K562 (cell line): ENCODE measurements around the gene YIF1A. TPM values are rescaled to one million over a fixed set of nuclear protein-coding genes. Genes with fewer than 3 reads are reported as not detected.

Experiments used
- ASH1L ChIP-seq: fragments of 450-650 bp; IDR thresholded peaks from 2 replicates; pipeline ENCODE4 v1.6.1; 2018; ENCODE audit warnings: borderline replicate concordance, mild to moderate bottlenecking, low read depth; ENCODE audit not compliant: partially characterized antibody
- CREM ChIP-seq: IDR thresholded peaks from 2 replicates; pipeline ENCODE4 v1.6.1; 2014; ENCODE audit warnings: antibody characterized with exemption, low read depth
- DNMT1 ChIP-seq: fragments of 450-650 bp; IDR thresholded peaks from 2 replicates; pipeline ENCODE4 v1.6.1; 2016; ENCODE audit warnings: antibody characterized with exemption, mild to moderate bottlenecking
- FOS ChIP-seq: IDR thresholded peaks from 3 replicates; pipeline ENCODE4 v1.6.1; 2011; ENCODE audit not compliant: insufficient read length; ENCODE audit errors: extremely low read depth
- FOXA1 ChIP-seq: fragments of 450-650 bp; IDR thresholded peaks from 2 replicates; pipeline ENCODE4 v1.6.1; 2016; ENCODE audit warnings: mild to moderate bottlenecking, borderline replicate concordance
- FOXJ3 ChIP-seq: sonication (generic); formaldehyde crosslinking; IDR thresholded peaks from 2 replicates; pipeline ENCODE4 v1.4.0; 2020; ENCODE audit warnings: mild to moderate bottlenecking, missing genetic modification reagents
- FOXP4 ChIP-seq: sonication (generic); formaldehyde crosslinking; IDR thresholded peaks from 2 replicates; pipeline ENCODE4 v1.8.0; 2022; ENCODE audit warnings: mild to moderate bottlenecking, missing genetic modification reagents, borderline replicate concordance
- GTF2E2 ChIP-seq: fragments of 200-800 bp; sonication (Bioruptor generic); IDR thresholded peaks from 2 replicates; pipeline ENCODE4 v1.6.1; 2016; ENCODE audit warnings: missing genetic modification characterization, missing compliant biosample characterization
- MECOM ChIP-seq: fragments of 250-450 bp; sonication (Bioruptor Pico); IDR thresholded peaks from 2 replicates; pipeline ENCODE4 v1.8.0; 2022; ENCODE audit warnings: inconsistent platforms
- MNT ChIP-seq, 2 experiments: fragments of 450-650 bp; conservative IDR thresholded peaks; 2 replicates each; pipeline ENCODE4 v1.6.1; 2017; ENCODE audit warnings: mild to moderate bottlenecking in 2 of 2, moderate library complexity in 2 of 2
- NFRKB ChIP-seq: fragments of 450-650 bp; IDR thresholded peaks from 2 replicates; pipeline ENCODE4 v1.6.1; 2016; ENCODE audit warnings: low read depth
- POLR3G ChIP-seq: IDR thresholded peaks from 2 replicates; pipeline ENCODE4 v1.6.1; 2011; ENCODE audit not compliant: insufficient read length, insufficient replicate concordance; ENCODE audit errors: extremely low read depth
- PTTG1 ChIP-seq: fragments of 450-650 bp; IDR thresholded peaks from 2 replicates; pipeline ENCODE4 v1.6.1; 2016; ENCODE audit warnings: low read depth, mild to moderate bottlenecking, missing genetic modification characterization, missing compliant biosample characterization
- RBM22 ChIP-seq: fragments of 200-400 bp; formaldehyde crosslinking; IDR thresholded peaks from 2 replicates; pipeline ENCODE4 v1.6.1; 2018; ENCODE audit warnings: low read length, low read depth; ENCODE audit not compliant: poor library complexity, severe bottlenecking
- SLC30A9 ChIP-seq: fragments of 250-450 bp; sonication (Bioruptor Pico); IDR thresholded peaks from 2 replicates; pipeline ENCODE4 v1.8.0; 2022; ENCODE audit warnings: mild to moderate bottlenecking, moderate library complexity
- SOX6 ChIP-seq: fragments of 450-650 bp; IDR thresholded peaks from 2 replicates; pipeline ENCODE4 v1.6.1; 2014; ENCODE audit warnings: mild to moderate bottlenecking
- SREBF2 ChIP-seq: sonication (generic); formaldehyde crosslinking; IDR thresholded peaks from 2 replicates; pipeline ENCODE4 v1.4.0; 2020; ENCODE audit warnings: mild to moderate bottlenecking, missing genetic modification reagents
- TEAD4 ChIP-seq, 2 experiments: sonication (generic) in 1 of 2; formaldehyde crosslinking in 1 of 2; IDR thresholded peaks; 2 replicates each; pipeline versions ENCODE4 v1.6.1 to v1.8.0; 2012 to 2022; ENCODE audit warnings: borderline replicate concordance in 1 of 2, inconsistent platforms in 1 of 2, low read length in 1 of 2, mild to moderate bottlenecking in 1 of 2, missing genetic modification reagents in 1 of 2
- ZNF239 ChIP-seq: fragments of 250-450 bp; sonication (Bioruptor Pico); IDR thresholded peaks from 2 replicates; pipeline ENCODE4 v1.4.0; 2020; ENCODE audit warnings: mild to moderate bottlenecking
- ZNF551 ChIP-seq: fragments of 250-450 bp; sonication (Bioruptor Pico); IDR thresholded peaks from 2 replicates; pipeline ENCODE4 v1.5.0; 2021; ENCODE audit warnings: mild to moderate bottlenecking, moderate library complexity
- ZNF696 ChIP-seq: fragments of 250-450 bp; sonication (Bioruptor Pico); conservative IDR thresholded peaks from 2 replicates; pipeline ENCODE4 v1.4.0; 2020; ENCODE audit warnings: mild to moderate bottlenecking, moderate library complexity
- polyA plus RNA-seq, 8 experiments: library from polyadenylated mRNA; depleted of rRNA in 4 of 8; stranded (reverse) in 5 of 8; unstranded in 3 of 8; fragments of >200 nt; fragmentation: Nextera tagmentation in 2 of 8; fragmentation: Illumina TruSeq in 1 of 8; extraction: Ambion mirVana in 2 of 8; extraction: Trizol in 1 of 8; gene quantifications; 2 replicates each; pipeline versions ENCODE4 v1.2.1 to v1.2.3, GENCODE V29; 2011 to 2014; ENCODE audit warnings: inconsistent platforms in 1 of 8, missing spikeins in 1 of 8
- total RNA-seq, 7 experiments: library from RNA; depleted of rRNA in 6 of 7; stranded (reverse); fragments of >200 nt in 6 of 7; fragmentation: Illumina TruSeq in 2 of 7; extraction: Trizol in 2 of 7; gene quantifications; 2 replicates each; pipeline versions ENCODE4 v1.2.1 to v1.2.3, GENCODE V29; 2011 to 2021; ENCODE audit warnings: low replicate concordance in 1 of 7
- TF ChIP-seq, protein P1 (sequence below): fragments of 450-650 bp; formaldehyde crosslinking; conservative IDR thresholded peaks from 2 replicates; pipeline ENCODE4 v1.4.0; 2022; ENCODE audit warnings: mild to moderate bottlenecking, missing genetic modification characterization
- TF ChIP-seq, protein P2 (sequence below), 2 experiments: IDR thresholded peaks; 2 replicates each; pipeline ENCODE4 v1.6.1; 2012; ENCODE audit warnings: improper control_type of control experiment in 2 of 2, low read depth in 2 of 2, low read length in 2 of 2, borderline replicate concordance in 1 of 2

Gene YIF1A
- total and polyA plus RNA-seq, 9 of the 15 experiments (the other 6 are each of a cell fraction or from before 2014, with no cell fraction given) = 8.6 to 121 (median 77.2) TPM

GRCh38 chr11:66311470-66311964 is 22.6 kb upstream of the YIF1A start (continued):
- TF ChIP-seq TEAD4 (IDR thresholded peaks at IDR 0.05; ENCODE audit: low read length) (no peak), TEAD4 (CRISPR knock-in tag; IDR thresholded peaks at IDR 0.05; ENCODE audit: borderline replicate concordance) (peak; percentile 86; the same call in 1 of the 2 replicates), FOXJ3 (CRISPR knock-in tag) (no peak), ASH1L (no peak), MNT (conservative IDR thresholded peaks at IDR 0.05) (no peak), CREM (no peak), GTF2E2 (tag) (no peak), NFRKB (no peak), ZNF696 (no peak), SLC30A9 (CRISPR knock-in tag) (no peak), ZNF239 (CRISPR knock-in tag) (no peak), POLR3G (no peak), FOXA1 (no peak), RBM22 (no peak), SREBF2 (CRISPR knock-in tag) (no peak), ZNF551 (CRISPR knock-in tag) (no peak), MECOM (CRISPR knock-in tag) (no peak), FOXP4 (0 out of 2 replicates have a peak, but pooled peaks have one; percentile 83), DNMT1 (0 out of 2 replicates have a peak, but pooled peaks have one; percentile 61), PTTG1 (tag) (no peak), SOX6 (no peak), FOS (no peak)
- TF ChIP-seq, protein P1, sequence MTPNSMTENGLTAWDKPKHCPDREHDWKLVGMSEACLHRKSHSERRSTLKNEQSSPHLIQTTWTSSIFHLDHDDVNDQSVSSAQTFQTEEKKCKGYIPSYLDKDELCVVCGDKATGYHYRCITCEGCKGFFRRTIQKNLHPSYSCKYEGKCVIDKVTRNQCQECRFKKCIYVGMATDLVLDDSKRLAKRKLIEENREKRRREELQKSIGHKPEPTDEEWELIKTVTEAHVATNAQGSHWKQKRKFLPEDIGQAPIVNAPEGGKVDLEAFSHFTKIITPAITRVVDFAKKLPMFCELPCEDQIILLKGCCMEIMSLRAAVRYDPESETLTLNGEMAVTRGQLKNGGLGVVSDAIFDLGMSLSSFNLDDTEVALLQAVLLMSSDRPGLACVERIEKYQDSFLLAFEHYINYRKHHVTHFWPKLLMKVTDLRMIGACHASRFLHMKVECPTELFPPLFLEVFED (CRISPR knock-in tag) = no peak
- TF ChIP-seq, protein P2, sequence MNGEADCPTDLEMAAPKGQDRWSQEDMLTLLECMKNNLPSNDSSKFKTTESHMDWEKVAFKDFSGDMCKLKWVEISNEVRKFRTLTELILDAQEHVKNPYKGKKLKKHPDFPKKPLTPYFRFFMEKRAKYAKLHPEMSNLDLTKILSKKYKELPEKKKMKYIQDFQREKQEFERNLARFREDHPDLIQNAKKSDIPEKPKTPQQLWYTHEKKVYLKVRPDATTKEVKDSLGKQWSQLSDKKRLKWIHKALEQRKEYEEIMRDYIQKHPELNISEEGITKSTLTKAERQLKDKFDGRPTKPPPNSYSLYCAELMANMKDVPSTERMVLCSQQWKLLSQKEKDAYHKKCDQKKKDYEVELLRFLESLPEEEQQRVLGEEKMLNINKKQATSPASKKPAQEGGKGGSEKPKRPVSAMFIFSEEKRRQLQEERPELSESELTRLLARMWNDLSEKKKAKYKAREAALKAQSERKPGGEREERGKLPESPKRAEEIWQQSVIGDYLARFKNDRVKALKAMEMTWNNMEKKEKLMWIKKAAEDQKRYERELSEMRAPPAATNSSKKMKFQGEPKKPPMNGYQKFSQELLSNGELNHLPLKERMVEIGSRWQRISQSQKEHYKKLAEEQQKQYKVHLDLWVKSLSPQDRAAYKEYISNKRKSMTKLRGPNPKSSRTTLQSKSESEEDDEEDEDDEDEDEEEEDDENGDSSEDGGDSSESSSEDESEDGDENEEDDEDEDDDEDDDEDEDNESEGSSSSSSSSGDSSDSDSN (IDR thresholded peaks at IDR 0.05; ENCODE audit: borderline replicate concordance in 1 of 2, low read depth in 2 of 2, low read length in 2 of 2) = no peak
